ENCODE measurements around the gene STAT4. TPM values are rescaled to one million over a fixed set of nuclear protein-coding genes. Genes with fewer than 3 reads are reported as not detected.

The STAT4 gene
- total RNA-seq, 1 experiment from 2014 or later: 0.71 TPM

GRCh38 chr2:191082321-191082720 lies 68.5 kb downstream of the STAT4 start:
- intact Hi-C loops (cut with micrococcal nuclease; ENCODE audit: unreplicated experiment): no loop called here
- Histone ChIP-seq H3K4me1 (ENCODE audit: insufficient read depth, low read length, poor library complexity, severe bottlenecking) (no peaks in the 10 kb centered on the region), H3K27ac (ENCODE audit: low read depth, low read length, poor library complexity, severe bottlenecking) (no peak overlapping the region), H3K27me3 (replicated peaks; ENCODE audit: insufficient read depth, low read depth, low read length, poor library complexity) (no peaks in the 10 kb centered on the region), H3K36me3 (ENCODE audit: insufficient read depth, low read length, poor library complexity, severe bottlenecking) (no peaks in the 10 kb centered on the region), H3K4me3 (ENCODE audit: low read depth, low read length, poor library complexity, severe bottlenecking) (no peak overlapping the region), H3K9me3 (ENCODE audit: low read depth, low read length, poor library complexity, severe bottlenecking) (peaks cover 5% of the 10 kb centered on the region)
- BruUV-seq (replicated peaks): no TSS peak
- no peak for DNase-seq (ENCODE audit: low spot score)
- CTCF ChIA-PET: no interaction called here
- POLR2A ChIA-PET (ENCODE audit: low non-redundant PET): no interaction called here
- TF ChIP-seq EZH2 (IDR thresholded peaks at IDR 0.05; ENCODE audit: borderline replicate concordance, low read depth, low read length, poor library complexity, severe bottlenecking) (no peak), CTCF (conservative IDR thresholded peaks at IDR 0.05; ENCODE audit: low read depth, low read length) (no peak)

GRCh38 chr2:191081411-191082155 lies 69.2 kb downstream of the STAT4 start:
- BruUV-seq (replicated peaks): no TSS peak
- POLR2A ChIA-PET (ENCODE audit: low non-redundant PET): no interaction called here

GRCh38 chr2:191078165-191078867 lies 72.5 kb downstream of the STAT4 start:
- Histone ChIP-seq H3K9me3 (ENCODE audit: low read depth, low read length, poor library complexity, severe bottlenecking) (no peaks in the 10 kb centered on the region), H3K4me1 (ENCODE audit: insufficient read depth, low read length, poor library complexity, severe bottlenecking) (no peaks in the 10 kb centered on the region), H3K27me3 (replicated peaks; ENCODE audit: insufficient read depth, low read depth, low read length, poor library complexity) (no peaks in the 10 kb centered on the region), H3K36me3 (ENCODE audit: insufficient read depth, low read length, poor library complexity, severe bottlenecking) (no peaks in the 10 kb centered on the region), H3K27ac (ENCODE audit: low read depth, low read length, poor library complexity, severe bottlenecking) (no peak overlapping the region), H3K4me3 (ENCODE audit: low read depth, low read length, poor library complexity, severe bottlenecking) (no peak overlapping the region)
- ChIA-PET CTCF (no interaction called here), POLR2A (ENCODE audit: low non-redundant PET) (no interaction called here)
- no peak for DNase-seq (ENCODE audit: low spot score)
- intact Hi-C loops (cut with micrococcal nuclease; ENCODE audit: unreplicated experiment): no loop called here
- TF ChIP-seq EZH2 (IDR thresholded peaks at IDR 0.05; ENCODE audit: borderline replicate concordance, low read depth, low read length, poor library complexity, severe bottlenecking): no peak
- TF ChIP-seq CTCF (conservative IDR thresholded peaks at IDR 0.05; ENCODE audit: low read depth, low read length): no peak
- no TSS peak for BruUV-seq (replicated peaks)

More at GRCh38 chr2:191081411-191082155, 69.2 kb downstream of the STAT4 start:
- Histone ChIP-seq H3K9me3 (ENCODE audit: low read depth, low read length, poor library complexity, severe bottlenecking) (peaks cover 5% of the 10 kb centered on the region), H3K27me3 (replicated peaks; ENCODE audit: insufficient read depth, low read depth, low read length, poor library complexity) (no peaks in the 10 kb centered on the region), H3K4me1 (ENCODE audit: insufficient read depth, low read length, poor library complexity, severe bottlenecking) (no peaks in the 10 kb centered on the region), H3K4me3 (ENCODE audit: low read depth, low read length, poor library complexity, severe bottlenecking) (no peak overlapping the region), H3K27ac (ENCODE audit: low read depth, low read length, poor library complexity, severe bottlenecking) (no peak overlapping the region), H3K36me3 (ENCODE audit: insufficient read depth, low read length, poor library complexity, severe bottlenecking) (no peaks in the 10 kb centered on the region)
- TF ChIP-seq EZH2 (IDR thresholded peaks at IDR 0.05; ENCODE audit: borderline replicate concordance, low read depth, low read length, poor library complexity, severe bottlenecking) (no peak), CTCF (conservative IDR thresholded peaks at IDR 0.05; ENCODE audit: low read depth, low read length) (no peak)
- CTCF ChIA-PET: no interaction called here
- intact Hi-C loops (cut with micrococcal nuclease; ENCODE audit: unreplicated experiment): no loop called here
- no peak for DNase-seq (ENCODE audit: low spot score)

All from A673 (cell line).